Cerebellar cortex (tissue), 1 donor: ENCODE results near the gene STX16.

Source experiments
- DNase-seq: peaks from one replicate; pipeline ENCODE4 v3.0.0-alpha.2; 2015; ENCODE audit warnings: low spot score

Gene STX16

GRCh38 chr20:58652606-58653294 is 1.7 kb downstream of the STX16 start:
- DNase-seq, result no peak

GRCh38 chr20:58654337-58654736 is 3.3 kb downstream of the STX16 start:
- no peak for DNase-seq

GRCh38 chr20:58655328-58656107 is 4.4 kb downstream of the STX16 start:
- no peak for DNase-seq

GRCh38 chr20:58656831-58657230 is 5.7 kb downstream of the STX16 start:
- no peak for DNase-seq

- no peak for DNase-seq
Measured at GRCh38 chr20:58657262-58657661, 6.2 kb downstream of the STX16 start.

- DNase-seq, result no peak
Measured at GRCh38 chr20:58657986-58658385, 6.9 kb downstream of the STX16 start.

- DNase-seq, result no peak
Measured at GRCh38 chr20:58658760-58659159, 7.7 kb downstream of the STX16 start.

- DNase-seq, result no peak
Measured at GRCh38 chr20:58659841-58660240, 8.8 kb downstream of the STX16 start.

- DNase-seq, result no peak
Measured at GRCh38 chr20:58660855-58661597, 9.9 kb downstream of the STX16 start.

GRCh38 chr20:58661598-58662473 is 10.8 kb downstream of the STX16 start:
- no peak for DNase-seq

GRCh38 chr20:58664331-58664730 is 13.2 kb downstream of the STX16 start:
- DNase-seq, result no peak

- DNase-seq, result no peak
Measured at GRCh38 chr20:58664883-58665282, 13.8 kb downstream of the STX16 start.

- DNase-seq, result peak; percentile 54
Measured at GRCh38 chr20:58665606-58666005, 14.5 kb downstream of the STX16 start.

- no peak for DNase-seq
Measured at GRCh38 chr20:58666702-58667101, 15.6 kb downstream of the STX16 start.

GRCh38 chr20:58667975-58668374 is 16.9 kb downstream of the STX16 start:
- DNase-seq, result no peak

GRCh38 chr20:58668901-58669286 is 17.8 kb downstream of the STX16 start:
- peak; percentile 79 for DNase-seq

- no peak for DNase-seq
Measured at GRCh38 chr20:58669287-58670006, 18.4 kb downstream of the STX16 start.

- no peak for DNase-seq
Measured at GRCh38 chr20:58670102-58670501, 19.0 kb downstream of the STX16 start.

- no peak for DNase-seq
Measured at GRCh38 chr20:58670659-58671058, 19.6 kb downstream of the STX16 start.

GRCh38 chr20:58673119-58673518 is 22.0 kb downstream of the STX16 start:
- DNase-seq, result no peak

- DNase-seq, result no peak
Measured at GRCh38 chr20:58675146-58675584, 24.1 kb downstream of the STX16 start.
